T-helper 1 cell treated with Interleukin-12 subunit alpha and Interleukin-12 subunit beta and Interleukin-4 antibody, amounts not matched to agents 30 μg/mL and 1 μg/mL, for 36 hours (primary cell): ENCODE measurements around the gene IL10.
"Not testable (repeated sequence)": the region's sequence is repeated elsewhere in the genome, so short reads cannot be mapped to it uniquely, and the experiment has no call there.

Experiments used
- H3K27ac Mint-ChIP-seq: one replicate; pipeline ENCODE4 v1.8.0; 2021; ENCODE audit warnings: mild to moderate bottlenecking, mixed read lengths
- H3K27me3 Mint-ChIP-seq: one replicate; pipeline ENCODE4 v1.8.0; 2021; ENCODE audit warnings: low read depth, mixed read lengths
- H3K36me3 Mint-ChIP-seq: one replicate; pipeline ENCODE4 v1.8.0; 2021; ENCODE audit warnings: low read depth, mixed read lengths
- H3K4me1 Mint-ChIP-seq: one replicate; pipeline ENCODE4 v1.8.0; 2021; ENCODE audit warnings: low read depth, mixed read lengths
- H3K4me3 Mint-ChIP-seq: one replicate; pipeline ENCODE4 v1.8.0; 2021; ENCODE audit warnings: mild to moderate bottlenecking, moderate library complexity, mixed read lengths
- H3K9me3 Mint-ChIP-seq: one replicate; pipeline ENCODE4 v1.8.0; 2021; ENCODE audit warnings: mixed read lengths

The IL10 gene

GRCh38 chr1:206784471-206784903 lies 12.2 kb upstream of the IL10 start:
- Mint-ChIP-seq H3K9me3 (no peaks in the 10 kb centered on the region), H3K4me1 (peaks cover 57% of the 10 kb centered on the region), H3K27me3 (peaks cover 42% of the 10 kb centered on the region), H3K4me3 (peak overlapping the region; percentile 76), H3K27ac (peak overlapping the region; percentile 92), H3K36me3 (peaks cover 8% of the 10 kb centered on the region)

DNA sequence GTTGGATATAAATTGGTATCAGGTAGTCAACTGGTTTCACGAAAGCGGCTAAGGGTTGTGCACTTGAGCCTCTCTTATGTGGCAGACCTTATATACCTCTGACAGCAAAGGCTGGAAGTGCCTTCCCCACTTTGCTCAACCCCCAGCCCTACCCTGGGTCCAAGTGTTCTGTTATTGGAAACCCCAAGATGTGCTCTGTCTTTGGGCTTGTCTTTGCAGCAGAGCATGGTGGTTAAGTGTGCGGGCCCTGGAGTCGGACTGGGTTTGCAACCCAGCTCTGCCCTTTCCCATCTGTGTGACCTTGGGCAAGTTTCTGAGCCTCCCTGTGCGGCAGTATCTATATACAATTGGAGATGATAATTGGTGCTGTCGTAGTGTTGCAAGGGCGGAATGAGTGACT lies 11.2 kb upstream of the IL10 start:
- no peaks in the 10 kb centered on the region for H3K9me3 Mint-ChIP-seq
- H3K4me3 Mint-ChIP-seq = no peak overlapping the region
- peaks cover 54% of the 10 kb centered on the region for H3K4me1 Mint-ChIP-seq
- peaks cover 8% of the 10 kb centered on the region for H3K36me3 Mint-ChIP-seq
- H3K27me3 Mint-ChIP-seq = peaks cover 34% of the 10 kb centered on the region
- peak overlapping the region; percentile 36 for H3K27ac Mint-ChIP-seq

GRCh38 chr1:206782448-206782847 lies 10.2 kb upstream of the IL10 start:
- no peaks in the 10 kb centered on the region for H3K9me3 Mint-ChIP-seq
- peaks cover 29% of the 10 kb centered on the region for H3K27me3 Mint-ChIP-seq
- peak overlapping the region; percentile 4 for H3K27ac Mint-ChIP-seq
- H3K4me1 Mint-ChIP-seq = peaks cover 49% of the 10 kb centered on the region
- H3K36me3 Mint-ChIP-seq = peaks cover 8% of the 10 kb centered on the region
- no peak overlapping the region for H3K4me3 Mint-ChIP-seq

DNA sequence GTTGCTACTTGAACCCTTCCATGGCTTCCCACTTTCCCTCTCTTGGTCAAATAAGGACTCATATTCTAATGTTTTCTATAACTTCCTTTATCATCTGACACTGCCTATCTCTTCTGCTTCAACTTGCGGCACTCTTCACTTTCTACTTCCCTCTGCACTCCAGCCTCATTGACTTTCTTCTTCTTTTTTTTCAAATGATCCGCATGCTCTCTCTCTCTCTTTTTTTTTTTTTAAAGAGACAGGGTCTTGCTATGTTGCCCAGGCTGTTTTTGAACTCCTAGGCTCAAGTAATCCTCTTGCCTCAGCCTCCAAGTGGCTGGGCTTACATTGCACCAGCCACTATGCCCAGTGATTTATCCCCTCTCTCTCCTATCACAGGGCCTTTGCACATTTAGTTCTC lies 7.3 kb upstream of the IL10 start:
- Mint-ChIP-seq H3K4me3 (no peak overlapping the region), H3K27me3 (peaks cover 27% of the 10 kb centered on the region), H3K9me3 (no peaks in the 10 kb centered on the region), H3K4me1 (peaks cover 25% of the 10 kb centered on the region), H3K27ac (no peak overlapping the region), H3K36me3 (peaks cover 4% of the 10 kb centered on the region)

GRCh38 chr1:206778911-206779310 lies 6.6 kb upstream of the IL10 start:
- not testable (repeated sequence) for H3K36me3 Mint-ChIP-seq

DNA sequence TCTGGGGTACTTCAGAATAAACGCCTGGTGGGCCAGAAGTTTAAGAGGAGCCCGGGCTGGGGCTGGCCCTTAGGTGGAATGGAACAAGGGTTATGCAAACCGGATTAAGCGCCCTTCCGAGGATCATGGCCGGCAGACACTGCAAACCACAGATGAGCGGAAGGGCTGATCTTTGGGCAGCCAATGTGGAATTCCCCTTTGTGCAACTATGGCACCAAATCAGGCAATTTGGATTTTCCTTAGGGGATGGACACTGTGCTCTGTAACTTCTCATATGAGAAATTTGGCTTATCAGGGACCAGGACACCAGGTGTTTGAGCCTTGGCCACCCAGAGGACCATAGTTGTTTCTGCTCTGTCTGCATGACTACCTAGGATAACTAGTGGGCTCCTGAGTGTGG lies 5.7 kb upstream of the IL10 start:
- Mint-ChIP-seq H3K27me3 (peaks cover 28% of the 10 kb centered on the region), H3K36me3 (no peaks in the 10 kb centered on the region), H3K4me1 (peaks cover 19% of the 10 kb centered on the region), H3K4me3 (no peak overlapping the region), H3K9me3 (no peaks in the 10 kb centered on the region), H3K27ac (no peak overlapping the region)

More at GRCh38 chr1:206778911-206779310, 6.6 kb upstream of the IL10 start:
- H3K27me3 Mint-ChIP-seq = peaks cover 25% of the 10 kb centered on the region
- H3K9me3 Mint-ChIP-seq, H3K4me3 Mint-ChIP-seq, H3K27ac Mint-ChIP-seq: not testable (repeated sequence)
- peaks cover 23% of the 10 kb centered on the region for H3K4me1 Mint-ChIP-seq

GRCh38 chr1:206776229-206776628 lies 3.9 kb upstream of the IL10 start:
- peaks cover 19% of the 10 kb centered on the region for H3K4me1 Mint-ChIP-seq
- no peak overlapping the region for H3K27ac Mint-ChIP-seq

DNA sequence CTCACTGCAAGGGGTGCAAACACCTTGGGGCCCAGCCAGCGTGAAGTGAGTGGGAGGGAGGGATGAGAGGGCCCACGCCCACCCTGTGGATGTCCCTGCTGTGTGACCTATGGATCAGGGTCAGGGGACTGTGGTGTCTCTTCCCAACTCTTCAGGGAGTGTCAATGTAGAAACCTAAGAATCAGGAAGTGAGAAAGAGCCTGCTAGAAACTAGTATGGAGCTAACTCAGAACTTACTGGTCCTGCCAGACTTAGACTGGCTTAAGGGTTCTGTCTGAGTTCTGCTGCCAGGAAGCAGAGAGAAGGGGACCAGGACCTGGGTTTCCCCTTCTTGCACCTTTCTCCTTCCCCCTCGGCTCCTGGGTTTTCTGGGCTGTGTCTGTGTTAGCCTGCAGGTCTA lies 1.8 kb upstream of the IL10 start:
- peaks cover 57% of the 10 kb centered on the region for H3K27me3 Mint-ChIP-seq
- H3K4me1 Mint-ChIP-seq = peaks cover 38% of the 10 kb centered on the region
- H3K4me3 Mint-ChIP-seq = no peak overlapping the region
- H3K27ac Mint-ChIP-seq = no peak overlapping the region
- no peaks in the 10 kb centered on the region for H3K9me3 Mint-ChIP-seq
- no peaks in the 10 kb centered on the region for H3K36me3 Mint-ChIP-seq

More at GRCh38 chr1:206776229-206776628, 3.9 kb upstream of the IL10 start:
- H3K9me3 Mint-ChIP-seq = no peaks in the 10 kb centered on the region
- H3K36me3 Mint-ChIP-seq = no peaks in the 10 kb centered on the region
- H3K27me3 Mint-ChIP-seq = peaks cover 43% of the 10 kb centered on the region
- H3K4me3 Mint-ChIP-seq = no peak overlapping the region

GRCh38 chr1:206771338-206771692 lies 979 bp downstream of the IL10 start:
- Mint-ChIP-seq H3K4me1 (peaks cover 59% of the 10 kb centered on the region), H3K36me3 (no peaks in the 10 kb centered on the region), H3K27me3 (peaks cover 51% of the 10 kb centered on the region), H3K4me3 (no peak overlapping the region), H3K27ac (no peak overlapping the region), H3K9me3 (no peaks in the 10 kb centered on the region)

GRCh38 chr1:206770531-206771337 lies 1.6 kb downstream of the IL10 start, which contains the start of gene IL19:
Gene IL19 (plus strand): TSS chr1:206770773. CDS start chr1:206836663, 65,890 bp downstream.
- Mint-ChIP-seq H3K4me3 (no peak within 1 kb of the TSS), H3K4me1 (peaks cover 65% of the 10 kb centered on the region), H3K36me3 (no peaks in the 10 kb centered on the region)

GRCh38 chr1:206769304-206769731 lies 3.0 kb downstream of the IL10 start:
- Mint-ChIP-seq H3K9me3 (no peaks in the 10 kb centered on the region), H3K27ac (peak overlapping the region; percentile 7), H3K27me3 (peaks cover 41% of the 10 kb centered on the region), H3K4me3 (peak overlapping the region; percentile 20), H3K4me1 (peaks cover 66% of the 10 kb centered on the region), H3K36me3 (peaks cover 3% of the 10 kb centered on the region)

More at GRCh38 chr1:206770531-206771337, 1.6 kb downstream of the IL10 start, which contains the start of gene IL19:
- Mint-ChIP-seq H3K9me3 (no peaks in the 10 kb centered on the region), H3K27ac (peak within 1 kb of the TSS; percentile 12), H3K27me3 (peaks cover 47% of the 10 kb centered on the region)

DNA sequence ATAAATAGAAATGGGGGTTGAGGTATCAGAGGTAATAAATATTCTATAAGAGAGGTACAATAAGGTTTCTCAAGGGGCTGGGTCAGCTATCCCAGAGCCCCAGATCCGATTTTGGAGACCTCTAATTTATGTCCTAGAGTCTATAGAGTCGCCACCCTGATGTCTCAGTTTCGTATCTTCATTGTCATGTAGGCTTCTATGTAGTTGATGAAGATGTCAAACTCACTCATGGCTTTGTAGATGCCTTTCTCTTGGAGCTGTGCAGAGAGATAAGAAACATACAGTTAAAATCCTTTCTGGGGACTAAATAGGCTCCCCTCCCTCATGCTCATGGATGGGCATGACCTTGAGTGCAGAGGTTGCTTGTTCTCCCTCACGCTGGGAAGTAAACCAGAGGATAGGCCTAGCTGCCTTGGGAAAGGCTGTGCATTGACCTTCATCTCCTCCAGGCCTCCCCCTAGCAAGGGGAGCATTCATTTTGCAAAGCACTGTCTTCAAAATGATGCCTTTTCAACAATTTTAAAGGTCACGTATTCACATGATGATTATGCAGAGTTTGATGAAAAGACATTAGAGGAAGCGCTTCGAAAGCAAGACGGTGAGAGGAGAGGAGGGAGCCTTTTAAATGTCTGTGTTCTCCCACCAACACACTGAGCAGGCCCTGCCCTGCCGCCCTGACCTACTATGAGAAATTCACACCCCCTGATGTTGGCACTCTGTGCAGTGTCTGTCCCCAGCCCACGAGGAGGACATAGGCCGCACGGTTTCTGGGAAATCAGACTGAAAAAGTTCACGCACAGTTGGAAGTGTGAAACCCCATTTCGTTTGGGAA lies 3.6 kb downstream of the IL10 start:
- H3K27ac Mint-ChIP-seq = no peak overlapping the region
- H3K36me3 Mint-ChIP-seq = peaks cover 7% of the 10 kb centered on the region
- H3K27me3 Mint-ChIP-seq = peaks cover 43% of the 10 kb centered on the region
- peaks cover 5% of the 10 kb centered on the region for H3K9me3 Mint-ChIP-seq
- H3K4me3 Mint-ChIP-seq = no peak overlapping the region
- H3K4me1 Mint-ChIP-seq = peaks cover 63% of the 10 kb centered on the region

DNA sequence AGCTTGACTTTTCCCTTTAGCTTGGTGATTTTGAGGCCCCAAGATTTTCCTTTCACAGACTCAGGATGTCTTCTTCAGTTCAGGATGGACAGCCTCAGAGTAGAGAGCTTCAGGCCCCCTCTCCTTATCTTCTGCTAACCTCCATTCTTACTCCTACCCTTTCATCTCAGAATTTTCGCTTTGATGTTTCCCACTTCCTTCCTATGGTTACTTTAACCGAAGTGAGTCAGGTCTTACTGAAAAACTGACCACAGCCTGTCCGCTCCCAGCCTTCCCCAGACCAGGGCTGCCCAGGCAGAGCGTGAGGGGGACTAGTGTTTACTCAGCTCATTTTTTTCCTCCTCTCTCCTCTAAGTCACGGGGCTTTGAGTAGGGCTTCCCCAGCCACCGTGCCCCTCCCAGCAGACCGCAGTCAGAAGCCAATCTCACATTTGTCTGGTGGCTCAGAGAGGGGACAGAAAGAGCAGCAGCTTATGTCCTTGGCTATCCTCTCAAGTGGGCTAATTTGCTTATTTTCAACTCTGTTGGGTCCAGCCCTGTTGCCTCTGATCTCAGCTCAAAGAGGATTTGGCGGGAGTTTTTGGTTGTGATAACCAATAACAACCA lies 5.9 kb downstream of the IL10 start:
- H3K27ac Mint-ChIP-seq = peak overlapping the region; percentile 57
- H3K4me1 Mint-ChIP-seq = peaks cover 54% of the 10 kb centered on the region
- peaks cover 7% of the 10 kb centered on the region for H3K36me3 Mint-ChIP-seq
- peak overlapping the region; percentile 62 for H3K4me3 Mint-ChIP-seq
- H3K27me3 Mint-ChIP-seq = peaks cover 42% of the 10 kb centered on the region
- H3K9me3 Mint-ChIP-seq = peaks cover 8% of the 10 kb centered on the region

DNA sequence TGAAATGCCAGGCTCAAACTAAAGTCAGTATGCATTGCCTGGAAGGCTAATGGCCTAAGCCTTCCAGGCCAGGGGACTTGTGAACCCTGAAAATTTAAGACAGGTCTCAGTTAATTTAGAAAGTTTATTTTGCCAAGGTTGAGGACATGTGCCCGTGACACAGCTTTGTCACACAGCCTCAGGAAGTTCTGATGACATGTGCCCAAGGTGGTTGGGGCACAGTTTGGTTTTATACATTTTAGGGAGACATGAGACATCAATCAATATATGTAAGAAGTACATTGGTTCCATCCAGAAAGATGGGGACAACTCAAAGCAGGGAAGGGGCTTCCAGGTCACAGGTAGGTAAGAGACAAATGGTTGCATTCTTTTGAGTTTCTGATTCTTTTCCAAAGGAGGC lies 6.5 kb downstream of the IL10 start:
- H3K9me3 Mint-ChIP-seq, H3K36me3 Mint-ChIP-seq, H3K4me3 Mint-ChIP-seq, H3K27ac Mint-ChIP-seq: not testable (repeated sequence)
- Mint-ChIP-seq H3K27me3 (peaks cover 42% of the 10 kb centered on the region), H3K4me1 (peaks cover 50% of the 10 kb centered on the region)
